OCI-M2 (cell line): Measurements from ENCODE around the gene RFT1.

Experiments used
- DNase-seq: peaks from one replicate; lab custom pipeline; 2025; ENCODE audit not compliant: unreplicated experiment; lab: John Stamatoyannopoulos, UW

Gene RFT1

GRCh38 chr3:53097887-53098286, 32.3 kb downstream of the RFT1 start:
- DNase-seq, result no peak

DNA sequence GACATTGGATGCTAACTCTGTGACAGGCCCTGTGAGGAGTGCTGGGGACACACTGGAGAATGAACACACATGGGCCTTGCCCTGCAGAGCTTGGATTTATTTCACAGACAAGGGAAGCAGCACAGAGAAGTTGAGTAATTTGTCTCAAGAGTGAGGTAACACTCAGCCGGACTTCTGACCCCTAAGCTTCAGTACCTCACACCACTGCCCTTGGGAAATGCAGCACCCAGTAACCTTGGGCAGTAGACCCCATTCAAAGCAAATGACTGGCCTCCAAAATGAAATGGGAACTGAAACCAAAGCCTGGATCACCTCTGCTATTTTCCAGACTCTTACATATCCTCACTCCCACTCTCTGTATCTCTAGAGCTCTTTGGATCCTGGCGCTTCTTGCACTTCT, 37.3 kb downstream of the RFT1 start:
- DNase-seq, result no peak

GRCh38 chr3:53092216-53092615, 38.0 kb downstream of the RFT1 start:
- no peak for DNase-seq

DNA sequence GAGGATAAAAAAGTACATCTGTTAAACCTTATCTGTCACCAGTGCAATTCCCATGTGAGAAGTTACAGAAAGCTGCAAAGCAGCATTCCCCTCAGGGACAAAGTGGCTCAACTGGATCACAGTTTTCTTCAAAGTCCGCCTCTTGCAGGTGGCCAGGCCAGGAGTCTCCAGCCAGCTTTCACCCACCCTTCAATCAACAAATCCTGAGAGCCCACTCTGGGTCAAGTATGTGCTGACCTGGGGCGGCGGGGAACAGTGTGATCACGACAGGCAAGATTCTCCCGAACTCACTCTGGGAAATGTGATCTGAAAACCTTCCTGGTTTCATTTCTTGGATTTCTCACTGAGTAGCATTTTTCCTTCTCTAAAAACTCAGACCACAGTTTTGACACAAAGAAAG, 39.2 kb downstream of the RFT1 start:
- DNase-seq, result no peak

DNA sequence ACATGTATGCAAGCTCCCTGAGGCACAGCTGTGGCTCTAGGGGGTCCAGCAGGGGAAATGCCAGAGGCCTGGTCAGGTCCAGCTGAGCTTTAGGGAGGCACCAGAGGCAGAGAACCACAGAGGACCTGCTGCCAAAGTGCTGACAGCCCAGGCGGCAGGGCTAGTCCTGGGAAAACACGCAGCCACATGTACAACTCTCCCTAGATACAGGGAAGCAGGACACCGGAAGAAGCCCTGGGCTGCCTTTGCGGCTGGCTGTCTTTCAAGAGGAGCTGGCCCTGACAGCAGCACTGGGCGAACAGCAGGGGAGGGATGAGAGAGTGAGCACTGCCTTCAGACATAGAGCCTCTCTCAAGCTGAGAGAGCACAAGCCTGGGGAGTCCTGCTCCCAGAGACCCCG, 40.7 kb downstream of the RFT1 start:
- no peak for DNase-seq

DNA sequence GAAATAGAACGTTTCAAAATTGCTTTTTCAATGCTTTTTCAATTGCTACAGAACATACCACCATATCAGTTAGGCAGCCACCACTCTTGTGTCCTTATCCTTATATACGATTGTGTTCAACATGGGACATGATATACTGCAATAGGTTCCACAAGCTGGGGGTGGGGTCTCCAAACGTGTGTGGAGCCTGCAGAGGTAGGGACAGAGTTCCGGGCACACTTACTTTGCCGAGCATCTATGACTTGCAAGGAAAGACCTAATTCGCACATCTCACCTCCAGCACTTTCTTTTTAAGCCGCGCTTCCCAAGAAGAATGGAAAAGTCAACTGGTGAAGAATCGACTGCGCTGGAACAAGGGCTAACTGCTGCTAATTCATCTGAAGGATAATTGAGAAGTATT, 44.8 kb downstream of the RFT1 start:
- DNase-seq, result no peak

GRCh38 chr3:53084310-53085001, 45.8 kb downstream of the RFT1 start:
- no peak for DNase-seq

DNA sequence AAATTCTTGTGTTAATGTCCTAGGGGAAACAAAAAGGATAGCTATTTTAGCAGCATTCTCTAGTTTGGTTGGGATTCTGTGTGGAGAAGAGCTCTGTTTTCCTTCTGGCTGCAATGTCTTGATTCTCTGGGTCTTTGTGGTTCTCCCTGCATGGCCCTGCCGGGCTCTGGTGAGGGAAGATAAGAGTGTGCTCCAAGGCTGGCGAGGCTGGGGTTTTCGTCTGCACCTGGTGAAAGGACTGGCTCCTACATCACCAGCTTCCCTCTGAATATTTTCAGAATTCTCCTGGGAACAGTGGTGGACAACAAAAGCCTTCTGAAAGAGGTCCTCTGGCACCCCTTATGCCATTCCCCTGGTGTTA, 46.3 kb downstream of the RFT1 start:
- no peak for DNase-seq

- no peak for DNase-seq
Measured at GRCh38 chr3:53083521-53083920, 46.7 kb downstream of the RFT1 start.

GRCh38 chr3:53082736-53083135, 47.5 kb downstream of the RFT1 start:
- no peak for DNase-seq

- DNase-seq, result no peak
Measured at GRCh38 chr3:53081318-53081717, 48.9 kb downstream of the RFT1 start.

- DNase-seq, result no peak
Measured at GRCh38 chr3:53080612-53081205, 49.5 kb downstream of the RFT1 start.

DNA sequence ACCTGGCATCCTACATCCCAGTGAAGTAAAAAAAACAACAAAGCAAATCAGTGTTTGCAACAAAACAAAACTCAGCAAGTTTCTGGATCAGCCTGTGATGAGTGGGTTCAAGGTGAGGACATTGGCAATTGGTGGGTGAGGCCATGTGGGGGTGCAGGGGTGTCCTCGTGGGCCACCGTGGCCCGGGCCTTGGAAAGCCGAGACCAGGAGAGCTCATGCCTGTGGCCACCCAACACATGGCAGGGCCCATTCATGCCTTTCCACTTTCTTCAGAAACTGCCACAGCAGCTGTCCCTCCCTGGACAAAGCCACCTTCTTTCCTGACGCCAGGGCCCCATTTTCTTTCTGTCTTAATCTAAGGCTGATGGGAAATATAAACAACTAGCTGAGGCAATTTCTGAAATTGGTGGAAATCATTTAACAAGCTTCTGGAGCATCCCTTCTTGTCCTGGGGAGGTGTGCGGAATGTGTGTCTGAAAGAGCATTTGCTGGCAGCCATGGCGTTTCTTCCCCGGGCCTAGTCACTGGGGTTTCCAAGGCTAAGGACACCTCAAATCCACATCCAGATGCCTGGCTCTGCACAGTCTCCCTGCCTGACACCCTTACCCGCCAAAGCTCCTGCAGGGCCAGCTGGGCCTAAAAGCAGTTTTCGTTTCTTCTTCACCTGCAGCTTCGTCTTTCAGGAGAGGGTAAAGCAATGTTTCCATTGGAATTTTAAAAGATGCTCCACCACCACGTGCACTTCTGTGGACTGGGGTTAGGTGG, 50.3 kb downstream of the RFT1 start:
- no peak for DNase-seq

- DNase-seq, result no peak
Measured at GRCh38 chr3:53079147-53079546, 51.1 kb downstream of the RFT1 start.

DNA sequence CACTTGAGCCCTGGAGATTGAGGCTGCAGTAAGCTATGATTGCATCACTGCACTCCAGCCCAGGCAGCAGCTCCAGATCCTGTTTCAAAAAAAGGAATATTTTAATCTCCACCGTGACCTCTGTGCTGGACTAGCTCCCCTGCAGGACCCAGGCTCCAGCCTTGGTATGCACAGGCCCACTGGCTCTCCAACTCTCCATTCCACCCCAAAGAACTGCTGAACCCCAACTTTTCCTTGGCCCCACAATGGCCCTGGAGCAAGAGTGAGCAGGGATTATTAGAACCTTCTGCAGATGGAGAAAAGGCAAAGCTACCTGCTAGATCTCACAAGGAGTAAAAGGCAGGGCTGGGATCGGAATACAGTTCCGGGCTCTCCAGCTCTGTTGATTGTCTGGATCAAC, 51.6 kb downstream of the RFT1 start:
- DNase-seq, result no peak

GRCh38 chr3:53077476-53078220, 52.6 kb downstream of the RFT1 start:
- DNase-seq, result no peak

GRCh38 chr3:53075743-53076140, 54.5 kb downstream of the RFT1 start:
- DNase-seq, result no peak

DNA sequence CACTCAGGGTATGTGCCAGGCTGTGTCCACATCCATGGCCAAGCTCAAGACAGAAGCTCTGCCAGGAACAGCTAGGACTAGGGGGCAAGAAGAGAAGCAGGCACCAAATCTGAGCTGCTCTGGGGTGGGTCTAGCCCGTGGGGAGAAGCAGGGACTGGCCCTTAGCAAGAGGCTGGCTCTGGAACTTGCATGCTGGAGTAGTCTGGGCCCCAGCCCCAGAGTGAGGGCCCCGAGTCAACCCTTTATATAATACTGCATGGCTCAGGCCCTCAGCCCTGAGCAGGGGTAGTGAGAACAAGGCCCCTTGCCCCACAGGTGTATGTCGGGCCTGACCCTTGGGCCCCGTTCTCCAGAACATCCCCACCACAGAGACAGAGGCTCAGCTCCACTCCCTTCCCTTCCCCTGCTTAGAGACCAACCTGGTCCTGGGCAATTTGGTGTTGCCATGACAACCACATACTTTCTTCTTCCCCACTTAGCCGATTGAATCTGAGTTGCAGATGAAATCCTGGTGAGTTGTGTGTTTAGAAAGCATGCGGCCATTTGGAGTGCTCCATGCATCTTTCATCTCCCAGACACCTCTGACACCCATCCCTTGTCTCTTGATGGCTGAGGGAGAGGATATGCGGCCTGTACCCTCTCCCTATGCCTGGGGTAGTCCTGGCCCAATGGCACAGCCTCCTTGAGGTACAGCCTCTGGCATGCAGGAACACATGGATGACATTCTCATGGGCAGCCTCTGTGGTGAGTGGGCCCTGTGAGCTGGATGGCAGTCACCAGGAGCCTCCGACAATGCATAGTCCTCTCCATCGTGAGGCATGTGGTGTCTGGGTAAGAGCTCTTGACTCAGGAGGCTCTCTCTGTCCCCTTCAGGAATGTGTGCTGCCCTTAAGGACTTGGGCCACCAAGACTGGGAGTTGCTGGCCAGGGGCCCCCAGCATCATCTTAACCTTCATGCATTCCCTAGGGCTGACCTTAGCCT, 55.2 kb downstream of the RFT1 start:
- DNase-seq, result no peak

DNA sequence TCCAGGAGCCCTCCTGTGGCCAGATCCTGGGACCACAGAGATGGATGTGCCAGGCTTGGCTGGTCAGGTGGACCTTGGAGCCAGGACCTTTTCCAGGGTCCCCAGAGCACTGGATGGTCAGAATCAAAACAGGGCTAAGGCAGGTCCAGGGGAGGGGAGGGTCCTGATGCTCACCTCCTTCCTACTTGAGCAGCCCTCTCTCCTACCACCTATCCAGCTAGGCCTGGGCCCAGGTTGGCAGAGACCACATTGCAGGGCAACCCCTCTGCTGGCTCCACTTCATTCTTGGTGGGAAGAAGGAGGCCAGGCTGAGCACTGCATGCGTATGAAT, 55.9 kb downstream of the RFT1 start:
- no peak for DNase-seq

GRCh38 chr3:53073553-53074365, 56.5 kb downstream of the RFT1 start:
- DNase-seq, result no peak
